ENCODE measurements around the gene PTCH1. TPM values are rescaled to one million over a fixed set of nuclear protein-coding genes. Genes with fewer than 3 reads are reported as not detected.
A peak's percentile ranks its signal among the peaks of the same experiment; 100 is the strongest.

PTCH1 gene
- total and polyA plus RNA-seq, 2 experiments from 2014 or later, result 21.4 to 34.1 TPM

DNA sequence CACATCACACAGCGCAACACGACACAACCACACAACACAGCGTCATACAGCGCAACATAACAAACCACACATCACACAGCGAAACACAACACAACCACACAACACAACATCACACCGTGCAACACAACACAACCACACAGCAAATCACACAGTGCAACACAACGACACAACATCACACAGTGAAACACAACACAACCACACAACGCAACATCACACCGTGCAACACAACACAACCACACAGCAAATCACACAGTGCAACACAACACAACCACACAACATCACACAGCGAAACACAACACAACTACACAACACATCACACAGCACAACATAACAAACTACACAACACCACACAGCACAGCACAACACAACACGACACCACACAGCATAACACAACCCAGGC, 40.4 kb upstream of the PTCH1 start (continued):
- TF ChIP-seq, protein P1, sequence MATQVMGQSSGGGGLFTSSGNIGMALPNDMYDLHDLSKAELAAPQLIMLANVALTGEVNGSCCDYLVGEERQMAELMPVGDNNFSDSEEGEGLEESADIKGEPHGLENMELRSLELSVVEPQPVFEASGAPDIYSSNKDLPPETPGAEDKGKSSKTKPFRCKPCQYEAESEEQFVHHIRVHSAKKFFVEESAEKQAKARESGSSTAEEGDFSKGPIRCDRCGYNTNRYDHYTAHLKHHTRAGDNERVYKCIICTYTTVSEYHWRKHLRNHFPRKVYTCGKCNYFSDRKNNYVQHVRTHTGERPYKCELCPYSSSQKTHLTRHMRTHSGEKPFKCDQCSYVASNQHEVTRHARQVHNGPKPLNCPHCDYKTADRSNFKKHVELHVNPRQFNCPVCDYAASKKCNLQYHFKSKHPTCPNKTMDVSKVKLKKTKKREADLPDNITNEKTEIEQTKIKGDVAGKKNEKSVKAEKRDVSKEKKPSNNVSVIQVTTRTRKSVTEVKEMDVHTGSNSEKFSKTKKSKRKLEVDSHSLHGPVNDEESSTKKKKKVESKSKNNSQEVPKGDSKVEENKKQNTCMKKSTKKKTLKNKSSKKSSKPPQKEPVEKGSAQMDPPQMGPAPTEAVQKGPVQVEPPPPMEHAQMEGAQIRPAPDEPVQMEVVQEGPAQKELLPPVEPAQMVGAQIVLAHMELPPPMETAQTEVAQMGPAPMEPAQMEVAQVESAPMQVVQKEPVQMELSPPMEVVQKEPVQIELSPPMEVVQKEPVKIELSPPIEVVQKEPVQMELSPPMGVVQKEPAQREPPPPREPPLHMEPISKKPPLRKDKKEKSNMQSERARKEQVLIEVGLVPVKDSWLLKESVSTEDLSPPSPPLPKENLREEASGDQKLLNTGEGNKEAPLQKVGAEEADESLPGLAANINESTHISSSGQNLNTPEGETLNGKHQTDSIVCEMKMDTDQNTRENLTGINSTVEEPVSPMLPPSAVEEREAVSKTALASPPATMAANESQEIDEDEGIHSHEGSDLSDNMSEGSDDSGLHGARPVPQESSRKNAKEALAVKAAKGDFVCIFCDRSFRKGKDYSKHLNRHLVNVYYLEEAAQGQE (IDR thresholded peaks at IDR 0.05; ENCODE audit: unreplicated experiment), result no peak

DNA sequence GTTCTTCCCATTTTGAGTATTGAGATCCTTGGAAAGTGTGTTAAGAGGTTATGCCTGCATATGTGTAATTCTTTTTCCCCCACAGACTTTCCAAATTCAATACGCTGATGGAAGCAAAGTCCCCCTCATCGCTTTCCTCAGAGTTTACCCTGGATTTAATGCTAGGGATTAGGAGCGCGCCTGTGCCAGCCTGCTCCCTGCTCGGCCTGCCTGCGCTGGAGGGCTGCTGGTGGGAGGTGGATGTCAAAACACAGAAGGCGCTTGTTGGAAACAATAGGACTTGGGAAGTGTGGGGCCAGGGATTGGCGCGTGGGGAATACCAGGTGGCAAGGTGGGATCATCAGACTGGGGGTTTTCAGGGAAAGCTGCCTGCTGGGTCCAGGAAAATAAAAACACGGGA, 39.8 kb upstream of the PTCH1 start:
- peaks cover 10% of the 10 kb centered on the region for H3F3A ChIP-seq (replicated peaks; ENCODE audit: low read depth)
- peaks cover 50% of the 10 kb centered on the region for H3K27me3 Mint-ChIP-seq (ENCODE audit: insufficient read depth, low read depth, poor library complexity)
- H3K36me3 ChIP-seq (ENCODE audit: insufficient read depth), result no peaks in the 10 kb centered on the region
- H3K9me3 Mint-ChIP-seq, result peaks cover 12% of the 10 kb centered on the region
- H4K20me1 ChIP-seq (replicated peaks; ENCODE audit: insufficient read depth), result no peaks in the 10 kb centered on the region
- TF ChIP-seq EZH2 (IDR thresholded peaks at IDR 0.05; ENCODE audit: low read depth, unreplicated experiment) (no peak), NANOG (IDR thresholded peaks at IDR 0.05; ENCODE audit: borderline replicate concordance) (no peak), EZH2phosphoT487 (IDR thresholded peaks at IDR 0.05; ENCODE audit: unreplicated experiment) (no peak)
- TF ChIP-seq, protein P1 (IDR thresholded peaks at IDR 0.05; ENCODE audit: unreplicated experiment), result no peak
- H2AFZ ChIP-seq, result no peak overlapping the region
- H3K4me3 ChIP-seq, result no peak overlapping the region
- H3K36me3 Mint-ChIP-seq (ENCODE audit: low read depth), result no peaks in the 10 kb centered on the region
- H3K4me1 Mint-ChIP-seq, result peaks cover 17% of the 10 kb centered on the region
- no peaks in the 10 kb centered on the region for H3K79me2 ChIP-seq (replicated peaks; ENCODE audit: insufficient read depth)
- peaks cover 4% of the 10 kb centered on the region for H3K9me2 ChIP-seq (ENCODE audit: insufficient read depth)
- no peak overlapping the region for H3K4me3 Mint-ChIP-seq
- DNase-seq (ENCODE audit: low spot score) (no peak), ATAC-seq (no peak)
- no peak overlapping the region for H3K4me2 ChIP-seq
- H3K27ac ChIP-seq (ENCODE audit: low read depth), result no peak overlapping the region
- peaks cover 61% of the 10 kb centered on the region for H3K27me3 ChIP-seq (ENCODE audit: insufficient read depth)
- peaks cover 13% of the 10 kb centered on the region for H3K4me1 ChIP-seq (ENCODE audit: insufficient read depth)
- no peak overlapping the region for H3K27ac Mint-ChIP-seq

DNA sequence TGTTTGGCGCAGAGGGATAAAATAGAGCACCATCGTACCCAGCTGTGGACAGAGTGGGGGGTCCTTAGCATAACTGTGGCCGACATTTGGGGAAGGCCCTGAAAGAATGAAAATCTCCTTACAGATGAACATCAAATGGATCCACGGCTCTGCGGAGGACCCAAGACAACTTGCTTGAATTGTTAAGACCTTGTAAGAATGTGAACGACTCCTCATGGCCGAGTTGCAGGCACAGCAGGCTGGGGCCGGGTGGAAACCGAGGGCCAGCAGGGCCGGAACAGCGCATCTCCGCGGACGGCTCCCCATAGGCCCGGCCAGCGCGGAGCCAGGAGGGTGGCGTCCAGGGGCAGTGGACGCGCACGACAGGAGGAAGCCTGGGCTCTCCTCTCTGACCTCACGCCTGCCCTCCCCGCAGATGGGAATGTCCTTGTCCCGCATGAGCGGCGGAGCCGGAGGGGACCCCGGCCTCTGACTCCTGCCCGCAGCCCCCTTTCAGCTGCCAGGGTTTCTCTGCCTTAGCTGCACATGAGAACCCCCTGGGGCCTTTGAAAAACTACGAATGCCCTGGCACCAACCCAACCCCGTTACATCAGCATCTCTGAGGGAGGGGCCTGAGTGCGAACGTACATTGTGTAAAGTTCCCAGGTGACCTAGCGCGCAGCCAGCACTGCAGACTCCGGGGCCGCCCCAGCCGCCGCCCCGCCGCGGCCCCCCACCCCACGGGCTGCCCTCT, 36.2 kb upstream of the PTCH1 start:
- peak overlapping the region; percentile 97 for H2AFZ ChIP-seq
- peaks cover 85% of the 10 kb centered on the region for H3K27me3 ChIP-seq (ENCODE audit: insufficient read depth)
- Mint-ChIP-seq H3K4me3 (peak overlapping the region; percentile 77), H3K9me3 (peaks cover 12% of the 10 kb centered on the region), H3K4me1 (peaks cover 20% of the 10 kb centered on the region), H3K36me3 (ENCODE audit: low read depth) (no peaks in the 10 kb centered on the region), H3K27ac (no peak overlapping the region), H3K27me3 (ENCODE audit: insufficient read depth, low read depth, poor library complexity) (peaks cover 61% of the 10 kb centered on the region)
- peaks cover 4% of the 10 kb centered on the region for H3K9me2 ChIP-seq (ENCODE audit: insufficient read depth)
- H3K36me3 ChIP-seq (ENCODE audit: insufficient read depth), result no peaks in the 10 kb centered on the region
- no peaks in the 10 kb centered on the region for H4K20me1 ChIP-seq (replicated peaks; ENCODE audit: insufficient read depth)
- peak; percentile 78 for DNase-seq (ENCODE audit: low spot score)
- H3K27ac ChIP-seq (ENCODE audit: low read depth), result no peak overlapping the region
- TF ChIP-seq, protein P2, sequence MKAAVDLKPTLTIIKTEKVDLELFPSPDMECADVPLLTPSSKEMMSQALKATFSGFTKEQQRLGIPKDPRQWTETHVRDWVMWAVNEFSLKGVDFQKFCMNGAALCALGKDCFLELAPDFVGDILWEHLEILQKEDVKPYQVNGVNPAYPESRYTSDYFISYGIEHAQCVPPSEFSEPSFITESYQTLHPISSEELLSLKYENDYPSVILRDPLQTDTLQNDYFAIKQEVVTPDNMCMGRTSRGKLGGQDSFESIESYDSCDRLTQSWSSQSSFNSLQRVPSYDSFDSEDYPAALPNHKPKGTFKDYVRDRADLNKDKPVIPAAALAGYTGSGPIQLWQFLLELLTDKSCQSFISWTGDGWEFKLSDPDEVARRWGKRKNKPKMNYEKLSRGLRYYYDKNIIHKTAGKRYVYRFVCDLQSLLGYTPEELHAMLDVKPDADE (IDR thresholded peaks at IDR 0.05), result no peak
- peak; percentile 30 for TF ChIP-seq EZH2 (IDR thresholded peaks at IDR 0.05; ENCODE audit: low read depth, unreplicated experiment)
- no peaks in the 10 kb centered on the region for H3K79me2 ChIP-seq (replicated peaks; ENCODE audit: insufficient read depth)
- peak; percentile 90 for ATAC-seq
- peak overlapping the region; percentile 82 for H3K4me2 ChIP-seq
- peak overlapping the region; percentile 67 for H3K4me3 ChIP-seq
- peaks cover 13% of the 10 kb centered on the region for H3K4me1 ChIP-seq (ENCODE audit: insufficient read depth)
- peaks cover 10% of the 10 kb centered on the region for H3F3A ChIP-seq (replicated peaks; ENCODE audit: low read depth)

Data from GM23338 (cell line).